HepG2 (cell line): ENCODE data around the gene GADD45G. TPM values are rescaled to one million over a fixed set of nuclear protein-coding genes. Genes with fewer than 3 reads are reported as not detected.
A peak's percentile ranks its signal among the peaks of the same experiment; 100 is the strongest.

Experiments
- HMGA1 ChIP-seq: sonication (generic); formaldehyde crosslinking; conservative IDR thresholded peaks from 2 replicates; pipeline ENCODE4 v1.4.0; 2020; ENCODE audit warnings: missing genetic modification reagents
- KDM2A ChIP-seq: sonication (generic); formaldehyde crosslinking; IDR thresholded peaks from 2 replicates; pipeline ENCODE4 v1.4.0; 2020; ENCODE audit warnings: low read depth, missing genetic modification reagents, borderline replicate concordance
- KLF6 ChIP-seq: IDR thresholded peaks from 2 replicates; pipeline ENCODE4 v1.8.0; 2016; ENCODE audit warnings: missing biosample characterization, missing genetic modification reagents
- MTA3 ChIP-seq: sonication (generic); formaldehyde crosslinking; IDR thresholded peaks from 2 replicates; pipeline ENCODE4 v1.4.0; 2020; ENCODE audit warnings: missing genetic modification reagents
- MXD1 ChIP-seq: sonication (generic); formaldehyde crosslinking; IDR thresholded peaks from 2 replicates; pipeline ENCODE4 v1.4.0; 2020; ENCODE audit warnings: mild to moderate bottlenecking, missing genetic modification reagents
- PRMT3 ChIP-seq: sonication (generic); formaldehyde crosslinking; IDR thresholded peaks from 2 replicates; pipeline ENCODE4 v1.8.1; 2022; ENCODE audit warnings: low read depth, mild to moderate bottlenecking, moderate library complexity, missing genetic modification reagents, borderline replicate concordance
- SMAD3 ChIP-seq: sonication (generic); formaldehyde crosslinking; IDR thresholded peaks from 2 replicates; pipeline ENCODE4 v1.4.0; 2020; ENCODE audit warnings: missing genetic modification reagents
- ZC3H4 ChIP-seq: sonication (generic); formaldehyde crosslinking; IDR thresholded peaks from 2 replicates; pipeline ENCODE4 v1.4.0; 2020; ENCODE audit warnings: missing genetic modification reagents, borderline replicate concordance
- ZNF546 ChIP-seq: sonication (generic); formaldehyde crosslinking; conservative IDR thresholded peaks from 2 replicates; pipeline ENCODE4 v1.8.1; 2023; ENCODE audit warnings: mild to moderate bottlenecking, missing genetic modification reagents
- ZNF616 ChIP-seq: sonication (generic); formaldehyde crosslinking; IDR thresholded peaks from 2 replicates; pipeline ENCODE4 v1.5.0; 2020; ENCODE audit warnings: low read depth, mild to moderate bottlenecking, missing genetic modification reagents
- ZNF780A ChIP-seq: sonication (generic); formaldehyde crosslinking; IDR thresholded peaks from 2 replicates; pipeline ENCODE4 v1.8.0; 2022; ENCODE audit warnings: mild to moderate bottlenecking, missing genetic modification reagents, moderate library complexity
- ZNF83 ChIP-seq: sonication (generic); formaldehyde crosslinking; IDR thresholded peaks from 2 replicates; pipeline ENCODE4 v1.4.0; 2020; ENCODE audit warnings: missing genetic modification reagents, mild to moderate bottlenecking, borderline replicate concordance
- polyA plus RNA-seq, 8 experiments: library from polyadenylated mRNA; depleted of rRNA in 3 of 8; stranded (reverse) in 7 of 8; unstranded in 1 of 8; fragments of >200 nt; fragmentation: Illumina TruSeq in 4 of 8; extraction: Trizol in 4 of 8; gene quantifications; 2 replicates each; pipeline versions ENCODE4 v1.2.1 to v1.2.3, GENCODE V29; 2011 to 2016; ENCODE audit warnings: low read depth in 4 of 8, missing spikeins in 1 of 8, mixed read lengths in 1 of 8; ENCODE audit not compliant: insufficient read depth in 1 of 8
- total RNA-seq, 5 experiments: library from RNA; depleted of rRNA; stranded (reverse); fragments of >200 nt; fragmentation: Illumina TruSeq; extraction: Trizol; gene quantifications; 2 replicates each; pipeline ENCODE4 v1.2.3, GENCODE V29; 2016; ENCODE audit warnings: low read depth in 1 of 5
- TF ChIP-seq, protein P1 (sequence below): sonication (generic); formaldehyde crosslinking; IDR thresholded peaks from 2 replicates; pipeline ENCODE4 v1.5.1; 2020; ENCODE audit warnings: missing genetic modification reagents, mild to moderate bottlenecking, borderline replicate concordance
- TF ChIP-seq, protein P2 (sequence below): sonication (generic); formaldehyde crosslinking; IDR thresholded peaks from 2 replicates; pipeline ENCODE4 v1.5.0; 2020; ENCODE audit warnings: mild to moderate bottlenecking, missing genetic modification reagents, borderline replicate concordance
- TF ChIP-seq, protein P3 (sequence below): sonication (generic); formaldehyde crosslinking; conservative IDR thresholded peaks from 2 replicates; pipeline ENCODE4 v1.4.0; 2020; ENCODE audit warnings: missing genetic modification reagents
- TF ChIP-seq, protein P4 (sequence below): sonication (generic); formaldehyde crosslinking; IDR thresholded peaks from 2 replicates; pipeline ENCODE4 v1.4.0; 2020; ENCODE audit warnings: missing genetic modification reagents
- TF ChIP-seq, protein P5 (sequence below): sonication (generic); formaldehyde crosslinking; IDR thresholded peaks from 2 replicates; pipeline ENCODE4 v1.8.0; 2022; ENCODE audit warnings: mild to moderate bottlenecking, missing genetic modification reagents, moderate library complexity
- TF ChIP-seq, protein P6 (sequence below): sonication (generic); formaldehyde crosslinking; IDR thresholded peaks from 2 replicates; pipeline ENCODE4 v1.4.0; 2020; ENCODE audit warnings: mild to moderate bottlenecking, missing genetic modification reagents

Gene GADD45G
- total and polyA plus RNA-seq, 2 of the 13 experiments (the other 11 are each of a cell fraction or from before 2014, with no cell fraction given): not detected

DNA sequence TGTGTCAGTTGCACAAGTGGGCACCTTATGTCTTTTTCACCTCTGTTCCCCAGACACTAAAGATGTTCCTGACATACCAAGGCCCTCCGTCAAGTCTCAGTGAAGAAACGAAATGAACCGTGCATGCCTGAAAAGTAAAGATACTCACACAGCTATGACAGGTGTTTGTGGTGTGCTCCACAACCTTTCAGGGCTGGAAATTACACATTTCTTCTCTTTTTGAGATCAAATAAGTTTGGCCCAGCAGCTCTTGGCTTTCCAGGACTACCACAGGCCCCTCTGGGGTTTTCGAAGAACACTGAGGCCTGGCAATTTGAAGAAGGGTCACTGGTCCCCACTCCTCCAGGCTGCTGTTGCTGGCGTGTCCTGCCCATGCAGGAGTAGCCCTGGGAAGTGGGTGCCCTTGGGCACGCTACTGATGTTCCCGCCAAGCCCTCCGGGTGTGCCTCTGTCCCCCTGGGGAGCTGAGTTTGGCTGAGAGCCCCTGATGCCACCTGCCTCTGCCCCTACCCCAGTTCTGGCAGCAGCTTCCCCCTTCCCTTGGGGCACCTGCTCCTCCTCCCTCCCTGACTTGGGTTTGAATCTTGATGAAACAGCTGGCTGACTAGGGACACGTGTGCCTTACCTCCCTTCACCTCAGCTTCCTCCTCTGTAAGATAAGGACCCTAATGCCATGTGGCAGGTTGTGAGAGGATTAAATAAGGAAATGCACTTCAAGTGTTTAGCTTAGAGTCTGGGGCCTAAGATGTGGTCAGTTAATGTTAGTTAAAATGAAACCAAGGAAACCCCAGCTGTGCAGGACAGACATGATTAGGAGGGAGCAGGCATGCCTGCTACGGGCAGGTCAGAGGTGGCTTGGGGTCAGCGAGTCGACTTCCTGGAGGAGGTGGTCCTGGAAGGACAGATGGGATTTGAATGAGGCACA is 49.1 kb upstream of the GADD45G start (continued):
- TF ChIP-seq, protein P1, sequence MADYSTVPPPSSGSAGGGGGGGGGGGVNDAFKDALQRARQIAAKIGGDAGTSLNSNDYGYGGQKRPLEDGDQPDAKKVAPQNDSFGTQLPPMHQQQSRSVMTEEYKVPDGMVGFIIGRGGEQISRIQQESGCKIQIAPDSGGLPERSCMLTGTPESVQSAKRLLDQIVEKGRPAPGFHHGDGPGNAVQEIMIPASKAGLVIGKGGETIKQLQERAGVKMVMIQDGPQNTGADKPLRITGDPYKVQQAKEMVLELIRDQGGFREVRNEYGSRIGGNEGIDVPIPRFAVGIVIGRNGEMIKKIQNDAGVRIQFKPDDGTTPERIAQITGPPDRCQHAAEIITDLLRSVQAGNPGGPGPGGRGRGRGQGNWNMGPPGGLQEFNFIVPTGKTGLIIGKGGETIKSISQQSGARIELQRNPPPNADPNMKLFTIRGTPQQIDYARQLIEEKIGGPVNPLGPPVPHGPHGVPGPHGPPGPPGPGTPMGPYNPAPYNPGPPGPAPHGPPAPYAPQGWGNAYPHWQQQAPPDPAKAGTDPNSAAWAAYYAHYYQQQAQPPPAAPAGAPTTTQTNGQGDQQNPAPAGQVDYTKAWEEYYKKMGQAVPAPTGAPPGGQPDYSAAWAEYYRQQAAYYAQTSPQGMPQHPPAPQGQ (CRISPR knock-in tag): no peak
- TF ChIP-seq, protein P2, sequence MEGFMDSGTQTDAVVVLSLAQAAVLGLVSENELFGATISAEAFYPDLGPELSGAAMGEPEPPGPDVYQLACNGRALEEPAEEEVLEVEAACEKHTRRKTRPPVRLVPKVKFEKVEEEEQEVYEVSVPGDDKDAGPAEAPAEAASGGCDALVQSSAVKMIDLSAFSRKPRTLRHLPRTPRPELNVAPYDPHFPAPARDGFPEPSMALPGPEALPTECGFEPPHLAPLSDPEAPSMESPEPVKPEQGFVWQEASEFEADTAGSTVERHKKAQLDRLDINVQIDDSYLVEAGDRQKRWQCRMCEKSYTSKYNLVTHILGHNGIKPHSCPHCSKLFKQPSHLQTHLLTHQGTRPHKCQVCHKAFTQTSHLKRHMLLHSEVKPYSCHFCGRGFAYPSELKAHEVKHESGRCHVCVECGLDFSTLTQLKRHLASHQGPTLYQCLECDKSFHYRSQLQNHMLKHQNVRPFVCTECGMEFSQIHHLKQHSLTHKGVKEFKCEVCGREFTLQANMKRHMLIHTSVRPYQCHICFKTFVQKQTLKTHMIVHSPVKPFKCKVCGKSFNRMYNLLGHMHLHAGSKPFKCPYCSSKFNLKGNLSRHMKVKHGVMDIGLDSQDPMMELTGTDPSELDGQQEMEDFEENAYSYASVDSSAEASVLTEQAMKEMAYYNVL: 0 out of 2 replicates have a peak, but pooled peaks have one; percentile 4
- TF ChIP-seq ZNF616 (no peak), HMGA1 (CRISPR knock-in tag) (no peak), PRMT3 (CRISPR knock-in tag) (no peak), MTA3 (no peak), KLF6 (CRISPR knock-in tag) (no peak), ZNF780A (CRISPR knock-in tag) (no peak), ZNF546 (CRISPR knock-in tag) (0 out of 2 replicates have a peak, but pooled peaks have one; percentile 13), KDM2A (CRISPR knock-in tag) (no peak), ZNF83 (CRISPR knock-in tag) (0 out of 2 replicates have a peak, but pooled peaks have one; percentile 63), MXD1 (0 out of 2 replicates have a peak, but pooled peaks have one; percentile 18), SMAD3 (CRISPR knock-in tag) (no peak), ZC3H4 (no peak)
- TF ChIP-seq, protein P3, sequence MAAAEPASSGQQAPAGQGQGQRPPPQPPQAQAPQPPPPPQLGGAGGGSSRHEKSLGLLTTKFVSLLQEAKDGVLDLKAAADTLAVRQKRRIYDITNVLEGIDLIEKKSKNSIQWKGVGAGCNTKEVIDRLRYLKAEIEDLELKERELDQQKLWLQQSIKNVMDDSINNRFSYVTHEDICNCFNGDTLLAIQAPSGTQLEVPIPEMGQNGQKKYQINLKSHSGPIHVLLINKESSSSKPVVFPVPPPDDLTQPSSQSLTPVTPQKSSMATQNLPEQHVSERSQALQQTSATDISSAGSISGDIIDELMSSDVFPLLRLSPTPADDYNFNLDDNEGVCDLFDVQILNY (CRISPR knock-in tag): no peak
- TF ChIP-seq, protein P4, sequence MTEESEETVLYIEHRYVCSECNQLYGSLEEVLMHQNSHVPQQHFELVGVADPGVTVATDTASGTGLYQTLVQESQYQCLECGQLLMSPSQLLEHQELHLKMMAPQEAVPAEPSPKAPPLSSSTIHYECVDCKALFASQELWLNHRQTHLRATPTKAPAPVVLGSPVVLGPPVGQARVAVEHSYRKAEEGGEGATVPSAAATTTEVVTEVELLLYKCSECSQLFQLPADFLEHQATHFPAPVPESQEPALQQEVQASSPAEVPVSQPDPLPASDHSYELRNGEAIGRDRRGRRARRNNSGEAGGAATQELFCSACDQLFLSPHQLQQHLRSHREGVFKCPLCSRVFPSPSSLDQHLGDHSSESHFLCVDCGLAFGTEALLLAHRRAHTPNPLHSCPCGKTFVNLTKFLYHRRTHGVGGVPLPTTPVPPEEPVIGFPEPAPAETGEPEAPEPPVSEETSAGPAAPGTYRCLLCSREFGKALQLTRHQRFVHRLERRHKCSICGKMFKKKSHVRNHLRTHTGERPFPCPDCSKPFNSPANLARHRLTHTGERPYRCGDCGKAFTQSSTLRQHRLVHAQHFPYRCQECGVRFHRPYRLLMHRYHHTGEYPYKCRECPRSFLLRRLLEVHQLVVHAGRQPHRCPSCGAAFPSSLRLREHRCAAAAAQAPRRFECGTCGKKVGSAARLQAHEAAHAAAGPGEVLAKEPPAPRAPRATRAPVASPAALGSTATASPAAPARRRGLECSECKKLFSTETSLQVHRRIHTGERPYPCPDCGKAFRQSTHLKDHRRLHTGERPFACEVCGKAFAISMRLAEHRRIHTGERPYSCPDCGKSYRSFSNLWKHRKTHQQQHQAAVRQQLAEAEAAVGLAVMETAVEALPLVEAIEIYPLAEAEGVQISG: no peak
- TF ChIP-seq, protein P5, sequence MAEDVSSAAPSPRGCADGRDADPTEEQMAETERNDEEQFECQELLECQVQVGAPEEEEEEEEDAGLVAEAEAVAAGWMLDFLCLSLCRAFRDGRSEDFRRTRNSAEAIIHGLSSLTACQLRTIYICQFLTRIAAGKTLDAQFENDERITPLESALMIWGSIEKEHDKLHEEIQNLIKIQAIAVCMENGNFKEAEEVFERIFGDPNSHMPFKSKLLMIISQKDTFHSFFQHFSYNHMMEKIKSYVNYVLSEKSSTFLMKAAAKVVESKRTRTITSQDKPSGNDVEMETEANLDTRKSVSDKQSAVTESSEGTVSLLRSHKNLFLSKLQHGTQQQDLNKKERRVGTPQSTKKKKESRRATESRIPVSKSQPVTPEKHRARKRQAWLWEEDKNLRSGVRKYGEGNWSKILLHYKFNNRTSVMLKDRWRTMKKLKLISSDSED (CRISPR knock-in tag): no peak
- TF ChIP-seq, protein P6, sequence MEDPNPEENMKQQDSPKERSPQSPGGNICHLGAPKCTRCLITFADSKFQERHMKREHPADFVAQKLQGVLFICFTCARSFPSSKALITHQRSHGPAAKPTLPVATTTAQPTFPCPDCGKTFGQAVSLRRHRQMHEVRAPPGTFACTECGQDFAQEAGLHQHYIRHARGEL (CRISPR knock-in tag): no peak
